ENCODE results near the gene ATOH1.

DNA sequence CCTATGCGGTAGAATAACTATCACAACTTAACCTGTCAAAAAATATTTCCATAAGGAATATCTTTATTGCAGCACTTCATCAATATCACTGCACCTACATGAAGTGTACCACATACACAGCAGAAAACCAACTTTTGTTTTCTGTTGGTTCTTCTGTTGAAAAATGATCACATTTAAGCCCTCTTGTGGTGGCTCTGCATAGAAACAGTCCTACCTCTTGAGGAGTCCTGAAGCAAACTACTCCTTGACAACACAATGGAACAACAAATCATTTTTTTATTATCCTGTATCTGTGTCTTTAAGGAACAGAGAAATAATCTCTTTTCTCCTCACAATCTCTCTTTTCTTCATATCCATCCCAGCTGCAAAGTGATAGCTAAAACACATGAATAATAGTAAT, 39.8 kb upstream of the ATOH1 start:
- TF ChIP-seq, protein P1, sequence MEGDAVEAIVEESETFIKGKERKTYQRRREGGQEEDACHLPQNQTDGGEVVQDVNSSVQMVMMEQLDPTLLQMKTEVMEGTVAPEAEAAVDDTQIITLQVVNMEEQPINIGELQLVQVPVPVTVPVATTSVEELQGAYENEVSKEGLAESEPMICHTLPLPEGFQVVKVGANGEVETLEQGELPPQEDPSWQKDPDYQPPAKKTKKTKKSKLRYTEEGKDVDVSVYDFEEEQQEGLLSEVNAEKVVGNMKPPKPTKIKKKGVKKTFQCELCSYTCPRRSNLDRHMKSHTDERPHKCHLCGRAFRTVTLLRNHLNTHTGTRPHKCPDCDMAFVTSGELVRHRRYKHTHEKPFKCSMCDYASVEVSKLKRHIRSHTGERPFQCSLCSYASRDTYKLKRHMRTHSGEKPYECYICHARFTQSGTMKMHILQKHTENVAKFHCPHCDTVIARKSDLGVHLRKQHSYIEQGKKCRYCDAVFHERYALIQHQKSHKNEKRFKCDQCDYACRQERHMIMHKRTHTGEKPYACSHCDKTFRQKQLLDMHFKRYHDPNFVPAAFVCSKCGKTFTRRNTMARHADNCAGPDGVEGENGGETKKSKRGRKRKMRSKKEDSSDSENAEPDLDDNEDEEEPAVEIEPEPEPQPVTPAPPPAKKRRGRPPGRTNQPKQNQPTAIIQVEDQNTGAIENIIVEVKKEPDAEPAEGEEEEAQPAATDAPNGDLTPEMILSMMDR (conservative IDR thresholded peaks at IDR 0.05; ENCODE audit: low read length): peak; percentile 63
- no peak for TF ChIP-seq EZH2phosphoT487 (IDR thresholded peaks at IDR 0.05; ENCODE audit: borderline replicate concordance, low read depth, low read length)
